Measurements from ENCODE around the gene MRPL36. TPM values are rescaled to one million over a fixed set of nuclear protein-coding genes. Genes with fewer than 3 reads are reported as not detected.

Gene MRPL36
- total and polyA plus RNA-seq, 2 experiments from 2014 or later: 47.5 to 149 TPM

- peaks cover 13% of the 10 kb centered on the region for H3K4me1 ChIP-seq (ENCODE audit: insufficient read depth)
- H3K4me3 ChIP-seq: no peak overlapping the region
- no peaks in the 10 kb centered on the region for H3K36me3 ChIP-seq (ENCODE audit: insufficient read depth)
- Mint-ChIP-seq H3K4me1 (peaks cover 24% of the 10 kb centered on the region), H3K36me3 (ENCODE audit: low read depth) (peaks cover 10% of the 10 kb centered on the region; the same call in 2 of the 3 replicates), H3K9me3 (peaks cover 17% of the 10 kb centered on the region), H3K4me3 (no peak overlapping the region), H3K27ac (no peak overlapping the region), H3K27me3 (ENCODE audit: insufficient read depth, low read depth, poor library complexity) (peaks cover 5% of the 10 kb centered on the region)
- no peaks in the 10 kb centered on the region for H3F3A ChIP-seq (replicated peaks; ENCODE audit: low read depth)
- no peak for DNase-seq (ENCODE audit: low spot score)
- no peaks in the 10 kb centered on the region for H3K79me2 ChIP-seq (replicated peaks; ENCODE audit: insufficient read depth)
- no peaks in the 10 kb centered on the region for H4K20me1 ChIP-seq (replicated peaks; ENCODE audit: insufficient read depth)
- no peak overlapping the region for H2AFZ ChIP-seq
- H3K4me2 ChIP-seq: peak overlapping the region; percentile 15; the same call in 1 of the 2 replicates
- H3K9me2 ChIP-seq (ENCODE audit: insufficient read depth): no peaks in the 10 kb centered on the region
- no peak overlapping the region for H3K27ac ChIP-seq (ENCODE audit: low read depth)
- no peak for TF ChIP-seq CTCF (conservative IDR thresholded peaks at IDR 0.05; ENCODE audit: low read depth in 2 of 2)
- TF ChIP-seq EZH2 (IDR thresholded peaks at IDR 0.05; ENCODE audit: low read depth, unreplicated experiment): no peak
- no peak for TF ChIP-seq STAT1 (IDR thresholded peaks at IDR 0.05; ENCODE audit: unreplicated experiment)
- TF ChIP-seq ETS1 (IDR thresholded peaks at IDR 0.05): no peak
- no peak for TF ChIP-seq NANOG (IDR thresholded peaks at IDR 0.05; ENCODE audit: borderline replicate concordance)
- TF ChIP-seq JUNB (IDR thresholded peaks at IDR 0.05; ENCODE audit: unreplicated experiment): no peak
- no peak for TF ChIP-seq ZNF331 (CRISPR knock-in tag; IDR thresholded peaks at IDR 0.05; ENCODE audit: low read depth)
- TF ChIP-seq ZNF114 (CRISPR knock-in tag; IDR thresholded peaks at IDR 0.05): no peak
- no peak for ATAC-seq
- H3K27me3 ChIP-seq (ENCODE audit: insufficient read depth): no peaks in the 10 kb centered on the region
Measured at GRCh38 chr5:1756481-1756880, 43.2 kb downstream of the MRPL36 start.

- H3K79me2 ChIP-seq (replicated peaks; ENCODE audit: insufficient read depth): no peaks in the 10 kb centered on the region
- no peak overlapping the region for H3K4me3 Mint-ChIP-seq
- H3K4me1 ChIP-seq (ENCODE audit: insufficient read depth): peaks cover 13% of the 10 kb centered on the region
- TF ChIP-seq CREB1 (CRISPR knock-in tag; IDR thresholded peaks at IDR 0.05; ENCODE audit: low read depth) (no peak), EZH2 (IDR thresholded peaks at IDR 0.05; ENCODE audit: low read depth, unreplicated experiment) (no peak)
- H3K9me3 Mint-ChIP-seq: peaks cover 17% of the 10 kb centered on the region
- peaks cover 10% of the 10 kb centered on the region; the same call in 2 of the 3 replicates for H3K36me3 Mint-ChIP-seq (ENCODE audit: low read depth)
- H3K36me3 ChIP-seq (ENCODE audit: insufficient read depth): no peaks in the 10 kb centered on the region
- peak overlapping the region; percentile 76 for H2AFZ ChIP-seq
- peaks cover 8% of the 10 kb centered on the region for H3K27me3 Mint-ChIP-seq (ENCODE audit: insufficient read depth, low read depth, poor library complexity)
- no peaks in the 10 kb centered on the region for H3K9me2 ChIP-seq (ENCODE audit: insufficient read depth)
- H3K4me2 ChIP-seq: no peak overlapping the region
- ATAC-seq (no peak), DNase-seq (ENCODE audit: low spot score) (no peak)
- H3F3A ChIP-seq (replicated peaks; ENCODE audit: low read depth): no peaks in the 10 kb centered on the region
- no peak overlapping the region for H3K27ac ChIP-seq (ENCODE audit: low read depth)
- no peaks in the 10 kb centered on the region for H3K27me3 ChIP-seq (ENCODE audit: insufficient read depth)
- H4K20me1 ChIP-seq (replicated peaks; ENCODE audit: insufficient read depth): no peaks in the 10 kb centered on the region
- peaks cover 23% of the 10 kb centered on the region for H3K4me1 Mint-ChIP-seq
- H3K27ac Mint-ChIP-seq: no peak overlapping the region
- H3K4me3 ChIP-seq: no peak overlapping the region
Measured at GRCh38 chr5:1755321-1755949, 44.2 kb downstream of the MRPL36 start.

All from GM23338 (cell line).